Midbrain (tissue), 1 donor: ENCODE results near the gene FHIP2A.
"Not testable (repeated sequence)": the region's sequence is repeated elsewhere in the genome, so short reads cannot be mapped to it uniquely, and the experiment has no call there.

Experiments
- DNase-seq: peaks from one replicate; lab custom pipeline; 2025; lab: John Stamatoyannopoulos, UW

Gene FHIP2A

GRCh38 chr10:114815791-114816190 is 5.8 kb upstream of the FHIP2A start:
- DNase-seq = no peak

GRCh38 chr10:114816308-114816707 is 5.3 kb upstream of the FHIP2A start:
- no peak for DNase-seq

GRCh38 chr10:114819322-114819721 is 2.3 kb upstream of the FHIP2A start:
- no peak for DNase-seq

- DNase-seq = peak; percentile 53
These were observed 399 bp downstream of the FHIP2A start for GRCh38 chr10:114821915-114822443.

DNA sequence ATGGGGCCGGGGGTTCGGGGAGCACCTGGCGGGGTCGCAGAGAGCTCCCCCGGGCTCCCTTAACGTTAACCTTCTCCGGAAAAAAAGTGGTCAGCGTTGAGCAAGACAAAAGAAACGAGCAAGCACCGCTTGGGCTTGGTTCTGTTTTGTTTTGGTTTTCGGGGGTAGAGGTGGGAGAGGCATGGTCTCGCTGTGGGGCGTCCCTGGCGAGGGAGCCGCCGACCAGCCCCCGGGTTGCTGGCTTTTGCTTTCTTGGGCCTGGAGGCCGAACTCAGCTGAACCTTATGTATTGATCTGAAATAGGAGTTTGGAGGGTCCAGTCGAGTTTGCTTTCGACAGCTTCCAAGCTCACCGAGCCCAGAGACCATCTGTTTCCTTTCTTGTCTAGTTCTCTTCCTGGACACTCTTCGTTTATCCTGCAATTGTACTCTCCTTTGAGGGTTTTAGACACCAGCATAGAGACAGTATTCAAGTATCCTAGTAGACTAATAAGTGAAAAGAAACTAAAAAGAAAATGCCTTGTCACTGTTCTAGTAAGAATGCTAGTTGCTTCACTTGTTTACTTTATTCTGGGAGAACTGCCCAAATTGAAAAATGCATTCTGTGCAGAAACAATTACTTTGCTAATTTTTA is 980 bp downstream of the FHIP2A start:
- DNase-seq = peak; percentile 34

DNA sequence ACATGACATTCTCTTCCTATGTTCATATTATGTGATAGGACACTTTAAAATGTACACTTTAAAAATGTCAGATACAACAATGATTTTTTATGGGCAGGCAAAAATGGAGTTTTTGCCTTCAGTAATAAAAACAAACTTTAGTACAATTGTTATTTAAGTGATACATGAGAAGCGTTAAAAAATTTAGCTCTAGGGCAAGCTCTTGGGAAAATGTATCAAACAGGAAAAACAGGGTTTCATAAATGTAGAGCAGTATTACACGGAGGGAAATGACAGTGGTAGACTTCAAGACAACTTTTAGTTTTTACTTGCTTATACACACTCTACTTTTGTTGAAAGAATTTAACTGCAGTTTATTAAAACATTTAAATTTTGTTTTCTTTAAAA is 1.5 kb downstream of the FHIP2A start:
- DNase-seq = no peak

GRCh38 chr10:114824391-114824790 is 2.8 kb downstream of the FHIP2A start:
- DNase-seq = no peak

DNA sequence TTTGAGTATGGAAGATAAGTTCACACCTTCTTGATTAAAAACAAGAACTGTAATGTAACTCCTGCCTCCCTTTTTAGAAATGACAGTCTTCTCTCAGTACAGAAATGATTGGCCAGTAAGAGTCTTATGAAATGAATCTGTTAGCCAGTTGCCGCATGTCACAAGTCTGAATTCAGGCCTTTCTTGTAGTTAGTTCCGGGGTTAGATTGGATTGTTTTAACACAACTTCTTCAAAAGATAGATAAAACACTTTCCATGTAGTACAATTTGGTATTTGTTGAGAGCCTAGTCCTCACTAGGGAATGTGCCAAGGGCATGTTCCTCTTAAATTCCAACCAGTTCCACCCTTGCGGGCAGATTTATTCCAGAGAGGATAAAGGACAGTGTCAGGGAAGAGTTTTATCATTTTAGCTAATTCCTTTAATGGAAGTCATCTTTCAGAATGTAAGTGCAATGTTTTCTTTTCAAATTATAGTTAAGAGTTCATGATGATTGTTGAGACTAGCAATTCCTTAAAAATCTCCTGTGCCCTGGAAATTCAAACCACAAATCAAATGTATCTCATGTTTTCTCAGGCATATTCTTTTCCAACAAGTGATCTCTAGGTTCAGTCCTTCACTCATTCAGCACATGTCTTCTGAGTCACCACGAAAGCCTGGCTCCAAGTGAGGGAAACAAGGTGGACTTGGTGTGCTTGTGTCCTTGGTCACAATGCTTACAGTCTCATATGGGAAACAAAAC is 4.1 kb downstream of the FHIP2A start:
- DNase-seq = no peak

GRCh38 chr10:114829160-114829909 is 7.8 kb downstream of the FHIP2A start:
- no peak for DNase-seq

- DNase-seq = no peak
These were observed 9.7 kb downstream of the FHIP2A start for GRCh38 chr10:114831186-114831867.

- no peak for DNase-seq
These were observed 16.1 kb downstream of the FHIP2A start for GRCh38 chr10:114837690-114838089.

- no peak for DNase-seq
These were observed 18.3 kb downstream of the FHIP2A start for GRCh38 chr10:114839901-114840300.

- DNase-seq = no peak
These were observed 24.6 kb downstream of the FHIP2A start for GRCh38 chr10:114845978-114846693.

DNA sequence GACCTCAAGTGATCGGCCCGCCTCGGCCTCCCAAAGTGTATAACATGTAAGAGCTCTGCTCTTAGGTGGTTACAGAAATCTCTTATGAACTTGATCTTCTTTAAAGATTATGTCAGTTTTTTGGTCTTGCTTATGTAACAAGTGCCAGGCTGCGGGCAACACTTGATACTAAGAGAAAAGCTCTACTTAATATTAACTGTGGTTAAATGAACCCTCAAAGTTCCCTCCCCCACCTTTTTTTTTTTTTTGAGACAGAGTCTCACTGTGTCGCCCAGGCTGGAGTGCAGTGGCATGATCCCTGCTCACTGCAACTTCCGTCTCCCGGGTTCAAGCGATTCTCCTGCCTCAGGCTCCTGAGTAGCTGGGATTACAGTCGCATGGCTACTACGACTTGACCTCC is 25.9 kb downstream of the FHIP2A start:
- DNase-seq = not testable (repeated sequence)

DNA sequence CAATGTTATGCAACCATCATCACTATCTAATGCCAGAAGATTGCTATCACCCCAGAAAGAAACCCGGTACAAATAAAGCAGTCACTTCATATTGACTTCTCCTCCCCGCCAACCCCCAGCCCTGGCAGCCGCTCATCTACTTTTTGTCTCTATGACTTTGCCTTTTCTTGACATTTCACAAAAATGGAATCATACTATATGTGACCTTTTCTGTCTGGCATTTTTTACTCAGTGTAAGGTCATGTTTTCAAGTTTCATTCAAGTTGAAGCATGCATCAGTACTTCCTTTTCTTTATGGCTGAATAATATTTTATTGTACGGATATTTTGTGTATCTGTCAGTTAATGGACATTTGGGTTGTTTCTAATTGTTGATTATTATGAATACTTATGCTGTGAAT is 28.1 kb downstream of the FHIP2A start:
- DNase-seq = no peak

GRCh38 chr10:114850126-114850525 is 28.5 kb downstream of the FHIP2A start:
- DNase-seq = no peak

DNA sequence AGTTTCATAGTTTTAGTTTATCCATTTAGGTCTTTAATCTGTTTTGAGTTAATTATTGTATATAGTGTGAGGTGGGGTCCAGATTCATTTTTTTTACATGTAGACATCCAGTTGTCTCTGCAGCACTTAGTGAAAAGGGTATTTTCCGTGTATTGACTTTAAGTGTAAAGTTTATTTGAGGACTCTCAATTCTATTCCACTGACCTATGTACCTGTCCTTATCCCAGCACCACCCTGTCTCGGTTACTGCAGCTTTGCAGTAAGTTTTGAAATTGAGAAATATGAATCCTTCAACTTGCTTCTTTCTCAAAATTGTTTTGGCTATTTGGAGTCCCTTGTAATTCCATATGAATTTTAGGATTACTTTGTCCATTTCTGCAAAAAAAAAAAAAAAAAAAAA is 29.8 kb downstream of the FHIP2A start:
- no peak for DNase-seq

GRCh38 chr10:114852197-114852596 is 30.6 kb downstream of the FHIP2A start:
- DNase-seq = no peak

- no peak for DNase-seq
These were observed 33.3 kb downstream of the FHIP2A start for GRCh38 chr10:114854906-114855305.

DNA sequence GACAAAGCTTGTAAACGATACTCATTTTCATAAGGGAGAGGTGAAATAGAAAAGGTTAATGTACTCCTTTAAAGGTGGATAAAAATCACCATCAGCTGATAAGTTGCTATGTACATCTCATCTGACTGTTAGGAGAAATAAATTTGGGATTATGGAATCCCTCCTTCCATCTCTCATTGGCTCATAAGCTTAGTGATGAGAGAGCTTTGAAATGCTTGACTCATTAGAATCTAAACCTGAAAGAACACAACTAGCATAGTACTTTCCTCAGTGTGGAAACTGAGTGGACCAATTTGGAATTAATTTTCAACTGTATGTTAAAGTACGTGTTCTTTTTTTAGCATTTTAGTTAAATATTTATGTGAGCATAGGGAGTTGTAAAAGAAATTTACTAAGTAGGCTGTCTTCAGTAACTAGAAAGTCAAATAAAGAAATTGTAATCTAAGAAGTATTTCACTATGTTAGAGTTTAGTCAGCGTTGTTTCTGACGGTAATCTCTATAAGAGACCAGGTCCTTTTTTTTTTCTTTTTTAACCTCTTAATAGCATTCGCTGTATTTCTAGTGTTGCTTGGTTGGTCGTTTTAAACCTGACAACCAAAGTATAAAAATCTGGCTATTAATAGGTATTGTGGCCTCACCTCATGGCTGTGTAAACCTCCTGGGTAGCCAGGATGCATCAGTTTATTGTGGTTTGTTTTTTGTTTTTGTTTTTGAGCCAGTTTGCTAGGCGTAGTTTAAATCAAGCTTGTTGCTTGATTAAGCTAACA is 34.4 kb downstream of the FHIP2A start:
- DNase-seq = no peak
